IPS-18c (cell line): ENCODE measurements around the gene ASRGL1.

ENCODE experiments used
- H3K4me3 ChIP-seq: 2 replicates; pipeline ENCODE4 v1.7.0; 2013; ENCODE audit warnings: low read depth, mild to moderate bottlenecking, low read length, moderate library complexity; ENCODE audit not compliant: insufficient read depth
- H3K9me3 ChIP-seq: one replicate; pipeline ENCODE4 v1.6.1; 2013; ENCODE audit warnings: mild to moderate bottlenecking, low read length, moderate library complexity; ENCODE audit not compliant: control insufficient read depth, insufficient read depth

Gene ASRGL1

DNA sequence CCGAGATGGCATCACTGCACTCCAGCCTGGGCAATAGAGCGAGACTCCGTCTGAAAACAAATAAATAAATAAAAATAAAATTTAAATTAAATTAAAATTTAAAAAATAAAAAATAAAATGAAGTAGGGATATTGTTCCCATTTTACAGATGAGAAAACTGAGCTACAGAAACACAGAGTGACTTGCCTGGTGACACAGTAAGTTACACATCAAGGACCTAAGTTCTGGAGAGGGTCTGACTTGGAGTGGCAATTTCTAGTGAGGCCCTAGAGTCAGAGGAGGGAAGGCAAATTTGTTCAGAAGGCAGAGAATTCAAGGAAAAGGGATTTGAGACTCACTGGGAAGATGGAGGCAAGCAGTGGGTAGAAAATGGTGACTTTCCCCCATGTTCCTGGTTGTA is 83.6 kb downstream of the ASRGL1 start:
- Histone ChIP-seq H3K9me3 (no peaks in the 10 kb centered on the region), H3K4me3 (no peak overlapping the region)

DNA sequence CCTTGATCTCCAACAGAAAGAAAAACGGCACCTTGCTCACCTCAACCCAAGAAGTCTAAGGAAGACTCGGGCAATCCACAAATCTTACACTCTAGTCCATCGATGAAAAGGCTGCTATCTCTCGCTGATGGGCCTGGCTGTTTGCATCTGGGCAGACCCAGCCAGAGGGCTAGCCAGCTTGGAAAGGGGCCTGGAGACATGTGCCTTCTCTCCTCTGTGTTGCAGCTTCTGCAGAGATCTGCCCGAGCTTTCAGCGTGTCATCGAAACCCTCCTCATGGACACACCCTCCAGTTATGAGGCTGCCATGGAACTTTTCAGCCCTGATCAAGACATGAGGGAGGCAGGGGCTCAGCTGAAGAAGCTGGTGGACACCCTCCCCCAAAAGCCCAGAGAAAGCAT is 84.7 kb downstream of the ASRGL1 start:
- H3K4me3 ChIP-seq = no peak overlapping the region
- no peaks in the 10 kb centered on the region for H3K9me3 ChIP-seq

DNA sequence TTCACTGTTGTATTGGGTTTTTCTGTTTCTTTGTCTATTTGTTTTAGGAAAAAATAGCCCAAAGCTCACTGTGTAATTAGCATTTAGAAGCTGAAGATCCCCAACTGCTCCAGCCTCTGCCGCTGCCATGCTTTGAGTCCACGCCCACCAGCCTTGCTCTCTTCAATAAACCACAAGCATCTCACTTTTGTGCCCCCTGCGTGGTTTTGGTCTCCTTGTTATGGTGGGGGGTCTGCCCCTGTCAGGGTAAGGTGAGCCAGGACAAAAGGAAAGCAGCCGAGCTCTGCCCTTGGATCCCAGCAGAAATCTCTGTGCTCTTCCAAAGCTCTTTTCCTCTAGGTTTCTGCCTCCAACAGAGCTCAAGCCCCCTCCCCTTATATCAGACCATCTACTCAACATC is 85.8 kb downstream of the ASRGL1 start:
- Histone ChIP-seq H3K4me3 (no peak overlapping the region), H3K9me3 (no peaks in the 10 kb centered on the region)

- Histone ChIP-seq H3K4me3 (no peak overlapping the region), H3K9me3 (no peaks in the 10 kb centered on the region)
Observed at GRCh38 chr11:62427630-62428233, 90.5 kb downstream of the ASRGL1 start.

DNA sequence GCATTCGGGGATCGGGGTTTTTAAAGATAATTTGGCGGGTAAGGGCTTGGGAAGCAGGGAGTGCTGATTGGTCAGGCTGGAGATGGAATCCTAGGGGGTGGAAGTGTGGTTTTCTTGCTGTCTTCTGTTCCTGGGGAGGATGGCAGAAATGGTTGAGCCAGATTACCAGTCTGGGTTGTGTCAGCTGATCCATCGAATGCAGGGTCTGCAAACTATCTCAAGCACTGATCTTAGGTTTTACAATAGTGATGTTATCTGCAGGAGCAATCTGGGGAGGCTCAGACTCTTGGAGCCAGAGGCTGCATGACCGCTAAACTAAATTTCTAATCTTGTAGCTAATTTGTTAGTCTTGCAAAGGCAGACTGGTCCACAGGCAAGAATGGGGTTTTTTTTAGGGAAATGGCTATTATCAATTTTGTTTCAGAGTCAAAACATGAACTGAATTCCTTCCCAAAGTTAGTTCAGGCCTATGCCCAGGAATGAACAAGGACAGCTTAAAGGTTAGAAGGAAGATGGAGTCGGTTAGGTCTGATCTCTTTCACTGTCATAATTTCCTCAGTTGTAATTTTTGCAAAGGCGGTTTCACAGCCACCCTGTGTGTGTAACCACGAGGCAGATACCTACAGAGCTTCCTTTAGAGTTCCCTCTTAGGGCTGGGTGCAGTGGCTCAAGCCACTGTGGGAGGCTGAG is 91.8 kb downstream of the ASRGL1 start:
- Histone ChIP-seq H3K4me3 (no peak overlapping the region), H3K9me3 (no peaks in the 10 kb centered on the region)

GRCh38 chr11:62430425-62430824 is 93.2 kb downstream of the ASRGL1 start:
- H3K4me3 ChIP-seq = no peak overlapping the region
- no peaks in the 10 kb centered on the region for H3K9me3 ChIP-seq

GRCh38 chr11:62431171-62431901 is 94.1 kb downstream of the ASRGL1 start:
- Histone ChIP-seq H3K9me3 (no peaks in the 10 kb centered on the region), H3K4me3 (no peak overlapping the region)

GRCh38 chr11:62432695-62433094 is 95.4 kb downstream of the ASRGL1 start:
- Histone ChIP-seq H3K9me3 (no peaks in the 10 kb centered on the region), H3K4me3 (no peak overlapping the region)

DNA sequence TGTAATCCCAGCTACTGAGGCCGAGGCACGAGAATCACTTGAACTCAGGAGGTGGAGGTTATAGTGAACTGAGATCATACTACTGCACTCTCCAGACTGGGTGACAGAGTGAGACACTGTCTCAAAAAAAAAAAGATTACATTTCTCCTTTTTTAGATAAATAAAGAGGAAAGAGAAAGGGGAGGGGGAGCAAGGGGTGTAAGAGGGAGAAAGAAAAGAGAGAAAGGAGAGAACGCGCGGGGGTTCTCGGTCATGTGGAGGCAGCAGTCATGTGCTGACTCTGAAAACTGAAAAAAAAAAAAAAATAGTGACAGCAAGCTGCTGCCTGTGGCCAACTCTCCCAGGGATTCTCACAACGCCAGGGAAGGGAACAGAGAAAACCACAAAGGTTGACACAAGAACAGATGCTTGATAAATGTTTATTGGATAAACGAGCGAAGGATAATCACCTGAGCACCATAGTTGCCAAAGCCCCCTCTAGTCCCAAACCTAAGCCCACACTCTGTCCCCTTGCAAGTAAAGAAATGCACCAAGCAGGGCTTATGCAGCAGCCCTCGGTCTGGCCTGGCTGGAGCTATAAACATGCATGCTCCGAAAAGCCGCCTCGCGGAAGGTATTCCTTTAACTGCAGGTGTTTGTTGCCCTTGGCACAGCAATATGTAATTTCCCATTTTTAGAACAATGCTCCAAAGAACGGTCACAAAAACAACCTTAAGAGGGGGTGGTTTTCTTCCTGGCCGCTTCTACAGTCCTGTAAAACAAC is 96.1 kb downstream of the ASRGL1 start:
- H3K4me3 ChIP-seq = no peak overlapping the region

DNA sequence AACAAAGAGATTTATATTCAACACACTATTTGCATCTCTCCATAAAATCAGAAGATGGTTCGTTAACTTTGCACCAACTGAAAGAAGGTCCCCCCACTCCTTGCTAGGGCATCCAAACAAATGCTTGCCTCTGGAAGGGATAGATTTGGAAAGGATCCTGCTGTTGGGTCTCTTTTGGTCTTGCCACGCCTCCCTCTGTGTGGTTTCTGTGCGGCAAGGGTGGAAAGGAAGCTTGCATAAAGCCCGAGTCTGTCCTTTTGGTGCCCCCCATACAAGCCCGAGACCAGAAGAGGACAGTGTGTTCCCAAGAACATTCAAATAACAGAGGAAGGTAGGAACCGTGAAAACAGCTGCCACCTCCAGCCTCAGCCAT is 96.6 kb downstream of the ASRGL1 start:
- H3K9me3 ChIP-seq = no peaks in the 10 kb centered on the region
- no peak overlapping the region for H3K4me3 ChIP-seq

More for the DNA sequence above, 96.1 kb downstream of the ASRGL1 start:
- no peaks in the 10 kb centered on the region for H3K9me3 ChIP-seq

GRCh38 chr11:62435846-62436660 is 98.8 kb downstream of the ASRGL1 start:
- no peaks in the 10 kb centered on the region for H3K9me3 ChIP-seq
- H3K4me3 ChIP-seq = no peak overlapping the region

DNA sequence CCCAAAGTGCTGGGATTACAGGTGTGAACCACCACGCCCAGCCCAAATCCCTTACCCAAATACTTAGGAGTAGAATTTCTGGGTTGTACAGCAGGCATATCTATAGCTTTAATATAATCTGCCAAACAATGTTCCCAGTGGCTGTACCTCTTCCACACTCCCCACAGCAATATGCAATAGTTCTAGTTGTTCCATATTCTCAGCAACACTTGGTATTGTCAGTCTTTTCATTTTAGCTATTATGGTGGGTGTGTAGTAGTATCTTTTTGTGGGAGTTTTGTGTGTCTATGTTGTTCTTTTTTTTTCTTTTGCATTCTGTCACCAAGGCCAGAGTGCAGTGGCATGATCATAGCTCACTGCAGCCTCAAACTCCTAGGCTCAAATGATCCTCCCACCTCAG is 100.4 kb downstream of the ASRGL1 start:
- H3K9me3 ChIP-seq = no peaks in the 10 kb centered on the region
- H3K4me3 ChIP-seq = no peak overlapping the region

DNA sequence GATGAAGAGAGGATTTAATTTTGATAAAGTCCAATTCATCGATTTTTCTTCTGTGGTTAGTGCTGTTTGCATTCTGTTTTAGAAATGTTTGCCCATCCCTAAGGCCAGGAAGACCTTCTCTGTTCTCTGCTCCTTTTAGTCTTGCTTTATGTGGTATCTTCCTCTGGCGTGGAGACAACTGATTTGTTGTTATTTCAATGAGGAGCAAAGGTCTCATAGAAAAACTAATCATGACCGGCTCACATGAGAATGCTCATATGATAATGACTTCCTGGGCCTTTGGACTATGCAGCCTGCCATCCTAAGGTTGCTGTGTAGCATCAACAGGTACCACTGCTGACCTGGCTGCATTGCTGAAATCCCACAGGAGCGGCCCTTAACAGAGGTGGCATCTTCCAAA is 101.4 kb downstream of the ASRGL1 start:
- no peaks in the 10 kb centered on the region for H3K9me3 ChIP-seq
- H3K4me3 ChIP-seq = no peak overlapping the region

- H3K9me3 ChIP-seq = no peaks in the 10 kb centered on the region
- H3K4me3 ChIP-seq = no peak overlapping the region
Observed at GRCh38 chr11:62439785-62440602, 102.7 kb downstream of the ASRGL1 start.
